ENCODE results near the gene EIF5. TPM values are rescaled to one million over a fixed set of nuclear protein-coding genes. Genes with fewer than 3 reads are reported as not detected.

EIF5 gene
- total RNA-seq, 6 donors from 2014 or later = 103 to 265 (median 176) TPM

GRCh38 chr14:103329401-103330347, 4.4 kb upstream of the EIF5 start:
- Histone ChIP-seq H3K27me3 (no peaks in the 10 kb centered on the region), H3K36me3 (no peaks in the 10 kb centered on the region), H3K27ac (peak overlapping the region in 1 of 4 donors; percentile 30), H3K9me3 (no peaks in the 10 kb centered on the region), H3K4me3 (no peak overlapping the region), H3K4me1 (peaks cover 4 to 13% (median 9%) of the 10 kb centered on the region in 4 donors)
- TF ChIP-seq POLR2AphosphoS5 (IDR thresholded peaks at IDR 0.05) = peak; percentile 48 to 51
- no peak for TF ChIP-seq CTCF (IDR thresholded peaks at IDR 0.05)
- TF ChIP-seq EP300 (IDR thresholded peaks at IDR 0.05) = peak in 1 of 4 donors; percentile 71
- DNase-seq (peak in 1 of 2 donors; percentile 88), ATAC-seq (ENCODE audit: low FRiP score in 2 of 2) (no peak)
- 65 to 67% methylated on average over 14 of the region's 14 CpGs for WGBS, 2 donors

GRCh38 chr14:103330536-103330935, 3.5 kb upstream of the EIF5 start:
- 26 to 35% methylated on average over 2 of the region's 2 CpGs for WGBS, 2 donors
- H3K36me3 ChIP-seq = peaks cover 0 to 3% (median 1%) of the 10 kb centered on the region in 4 donors
- no peak overlapping the region for H3K4me3 ChIP-seq
- TF ChIP-seq POLR2A (IDR thresholded peaks at IDR 0.05) (no peak), POLR2AphosphoS5 (IDR thresholded peaks at IDR 0.05) (no peak), CTCF (IDR thresholded peaks at IDR 0.05) (no peak), EP300 (IDR thresholded peaks at IDR 0.05) (no peak)
- DNase-seq (no peak), ATAC-seq (ENCODE audit: low FRiP score in 2 of 2) (no peak)
- H3K9me3 ChIP-seq = no peaks in the 10 kb centered on the region
- peaks cover 8 to 16% (median 13%) of the 10 kb centered on the region in 4 donors for H3K4me1 ChIP-seq
- H3K27ac ChIP-seq = no peak overlapping the region
- no peaks in the 10 kb centered on the region for H3K27me3 ChIP-seq

- Histone ChIP-seq H3K4me3 (peak overlapping the region in 1 of 4 donors; percentile 66), H3K27ac (peak overlapping the region; percentile 99 to 100 (median 100)), H3K27me3 (no peaks in the 10 kb centered on the region), H3K4me1 (peaks cover 21 to 29% (median 24%) of the 10 kb centered on the region in 4 donors), H3K9me3 (no peaks in the 10 kb centered on the region), H3K36me3 (peaks cover 17 to 21% (median 19%) of the 10 kb centered on the region in 4 donors)
- peak in 1 of 2 donors; percentile 32 for DNase-seq
- ATAC-seq (ENCODE audit: low FRiP score in 2 of 2) = no peak
- 75 to 77% methylated on average over 9 of the region's 9 CpGs for WGBS, 2 donors
- TF ChIP-seq EP300 (IDR thresholded peaks at IDR 0.05) (no peak), CTCF (IDR thresholded peaks at IDR 0.05) (no peak)
These were observed 1.7 kb upstream of the EIF5 start for GRCh38 chr14:103332143-103332919.

GRCh38 chr14:103334644-103335622, 896 bp downstream of the EIF5 start:
- H3K36me3 ChIP-seq = peaks cover 43 to 47% (median 45%) of the 10 kb centered on the region in 4 donors
- no peaks in the 10 kb centered on the region for H3K9me3 ChIP-seq
- peak; percentile 82 to 94 for DNase-seq
- ATAC-seq (ENCODE audit: low FRiP score in 2 of 2) = peak; percentile 1 to 45
- H3K27ac ChIP-seq = peak overlapping the region; percentile 99 to 100 (median 100)
- peak overlapping the region; percentile 66 to 95 (median 84) for H3K4me3 ChIP-seq
- TF ChIP-seq EP300 (IDR thresholded peaks at IDR 0.05) (no peak), CTCF (IDR thresholded peaks at IDR 0.05) (no peak), POLR2A (IDR thresholded peaks at IDR 0.05) (peak in 3 of 4 donors; percentile 42 to 73 (median 51)), POLR2AphosphoS5 (IDR thresholded peaks at IDR 0.05) (peak in 1 of 2 donors; percentile 42)
- peaks cover 20 to 30% (median 22%) of the 10 kb centered on the region in 4 donors for H3K4me1 ChIP-seq
- WGBS, 2 donors = 1 to 2% methylated on average over 22 to 82 of the region's 97 CpGs
- no peaks in the 10 kb centered on the region for H3K27me3 ChIP-seq
